GM18508 (cell line): ENCODE results near the gene HP1BP3.

ENCODE experiments used
- ATAC-seq: cut with Tn5 transposase; IDR thresholded peaks from one replicate; pipeline ENCODE4 v1.9.1; 2021; ENCODE audit warnings: moderate number of reproducible peaks; ENCODE audit not compliant: insufficient read depth, unreplicated experiment

HP1BP3 gene

DNA sequence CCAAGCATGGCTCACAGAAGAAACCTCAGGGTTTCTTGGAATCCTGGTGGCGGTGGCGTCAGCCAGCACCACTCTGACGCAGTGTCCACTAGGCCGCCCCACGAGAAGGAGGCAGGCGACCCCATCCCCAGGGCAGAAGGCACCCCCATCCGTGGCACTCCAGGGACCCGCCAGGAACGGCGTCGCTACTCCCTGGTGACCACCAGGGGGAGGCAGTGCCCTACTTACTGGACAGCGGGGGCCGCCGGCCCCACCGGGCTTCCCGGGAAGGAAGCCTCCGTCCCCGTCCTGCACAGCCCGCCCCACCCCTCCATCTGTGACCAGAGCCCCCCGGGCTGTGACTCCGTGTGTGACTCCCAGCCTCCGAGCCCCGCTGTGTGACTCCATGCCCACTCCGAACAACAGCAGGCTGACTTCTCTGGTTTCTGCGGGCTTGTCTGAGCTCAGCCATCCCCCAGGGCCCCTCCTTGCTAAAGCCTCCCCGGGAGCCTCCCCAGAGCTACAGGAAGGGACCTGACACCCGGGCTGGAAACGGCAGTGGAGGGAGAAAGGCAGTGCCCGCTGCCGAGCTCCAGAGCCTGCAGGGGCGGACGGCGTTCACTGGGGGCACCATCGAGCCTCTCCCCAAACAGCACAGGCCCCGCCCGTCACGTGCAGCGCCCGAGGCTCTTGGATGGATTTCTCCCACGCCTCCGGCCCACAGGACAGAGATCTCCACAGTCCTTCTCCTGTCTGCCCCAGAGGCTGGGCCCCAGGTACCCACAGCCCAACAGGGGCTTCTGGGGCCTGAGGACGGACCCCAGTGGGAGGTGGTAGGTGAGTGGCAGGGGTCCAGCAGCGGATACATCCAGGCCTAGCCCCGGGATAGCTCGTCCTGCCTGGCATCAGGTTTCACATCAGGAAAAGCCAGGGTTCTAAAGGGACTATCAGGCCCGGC lies 90.4 kb downstream of the HP1BP3 start:
- ATAC-seq: no peak

DNA sequence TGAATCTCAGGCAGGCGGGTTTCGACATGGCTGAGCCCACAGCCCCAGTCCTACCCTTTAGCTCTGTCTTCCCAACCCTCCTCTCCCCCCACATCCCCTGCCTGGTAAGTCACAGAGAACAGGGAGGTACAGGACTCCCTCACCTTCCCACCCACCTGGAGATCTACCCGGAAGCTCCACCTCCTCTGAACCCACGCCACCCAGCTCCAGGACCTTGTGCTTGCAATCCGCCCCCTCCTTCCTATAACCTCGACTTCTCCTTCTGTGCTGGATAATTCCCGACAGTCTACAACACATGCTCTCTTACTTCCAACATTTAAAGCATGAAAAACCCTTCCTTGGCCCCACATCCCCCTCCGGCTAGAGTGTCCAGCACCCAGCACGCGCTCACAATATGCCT lies 91.6 kb downstream of the HP1BP3 start:
- no peak for ATAC-seq

DNA sequence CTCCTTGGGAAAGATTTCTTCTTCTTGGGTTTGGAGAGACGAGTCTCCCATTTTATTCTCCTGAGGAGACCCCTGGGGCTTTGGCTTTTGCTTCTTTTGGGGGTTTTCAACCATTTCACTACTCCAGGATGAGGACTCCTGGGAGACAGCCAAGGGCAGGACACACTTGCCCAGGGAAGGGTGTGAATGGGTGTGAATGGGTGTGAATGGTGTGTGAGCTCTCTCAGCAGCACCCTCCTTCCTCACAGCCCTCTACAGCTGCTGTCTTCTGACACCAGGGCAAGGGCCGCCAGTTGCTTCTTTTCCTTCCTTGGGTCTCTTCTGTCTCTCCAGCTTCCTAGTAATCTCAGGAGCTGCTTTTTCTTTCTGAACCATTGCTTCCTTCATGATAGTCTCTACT lies 93.5 kb downstream of the HP1BP3 start:
- no peak for ATAC-seq
